GM12874 (cell line): ENCODE measurements around the gene TEX36.

ENCODE experiments used
- CTCF ChIP-seq: IDR thresholded peaks from 2 replicates; pipeline ENCODE4 v1.5.1; 2011; ENCODE audit warnings: low read depth, mild to moderate bottlenecking, control low read depth, low read length, moderate library complexity; ENCODE audit not compliant: insufficient read depth

The TEX36 gene

GRCh38 chr10:125661431-125661940 is 21.5 kb downstream of the TEX36 start:
- TF ChIP-seq CTCF, result no peak

GRCh38 chr10:125659071-125659470 is 23.9 kb downstream of the TEX36 start:
- no peak for TF ChIP-seq CTCF

- no peak for TF ChIP-seq CTCF
Measured at GRCh38 chr10:125656523-125656922, 26.4 kb downstream of the TEX36 start.

GRCh38 chr10:125646311-125646710 is 36.7 kb downstream of the TEX36 start:
- no peak for TF ChIP-seq CTCF

- no peak for TF ChIP-seq CTCF
Measured at GRCh38 chr10:125641398-125641797, 41.6 kb downstream of the TEX36 start.

GRCh38 chr10:125640653-125641052 is 42.3 kb downstream of the TEX36 start:
- no peak for TF ChIP-seq CTCF

- TF ChIP-seq CTCF, result no peak
Measured at GRCh38 chr10:125639846-125640245, 43.1 kb downstream of the TEX36 start.
